GM19397 (cell line): ENCODE results near the gene UBA6.

Experiments used
- ATAC-seq: cut with Tn5 transposase; IDR thresholded peaks from one replicate; pipeline ENCODE4 v1.9.1; 2021; ENCODE audit warnings: mild to moderate bottlenecking, moderate library complexity; ENCODE audit not compliant: unreplicated experiment

Gene UBA6

DNA sequence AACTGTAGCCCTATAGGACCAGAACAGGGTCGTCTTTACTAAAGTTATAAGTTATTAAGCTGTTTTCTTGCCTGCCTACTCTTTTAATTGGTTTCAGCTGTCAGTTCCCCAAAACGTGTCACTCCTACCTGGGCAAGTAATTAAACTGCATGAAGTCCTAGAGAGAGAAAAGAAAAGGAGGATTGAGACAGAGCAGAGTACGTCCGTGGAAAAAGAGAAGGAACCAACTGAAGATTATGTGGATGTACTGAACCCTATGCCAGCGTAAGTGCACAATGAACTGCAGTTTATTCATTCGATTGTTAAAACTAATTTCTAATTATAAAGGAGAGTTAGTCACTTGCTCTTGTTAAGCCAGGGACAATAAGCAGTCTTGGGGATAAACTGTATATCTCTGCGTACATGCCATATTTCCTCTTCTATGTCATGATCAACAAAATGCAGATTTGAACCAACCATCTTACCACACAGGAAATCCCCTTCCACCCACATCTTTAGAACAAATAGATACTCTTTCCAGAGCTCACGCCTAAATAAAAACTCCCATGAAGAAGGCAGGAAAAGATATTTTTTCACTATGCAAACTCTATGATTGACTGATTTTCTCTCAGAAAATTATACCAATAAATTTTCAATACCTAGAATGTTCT is 119.6 kb downstream of the UBA6 start:
- peak; percentile 44 for ATAC-seq

DNA sequence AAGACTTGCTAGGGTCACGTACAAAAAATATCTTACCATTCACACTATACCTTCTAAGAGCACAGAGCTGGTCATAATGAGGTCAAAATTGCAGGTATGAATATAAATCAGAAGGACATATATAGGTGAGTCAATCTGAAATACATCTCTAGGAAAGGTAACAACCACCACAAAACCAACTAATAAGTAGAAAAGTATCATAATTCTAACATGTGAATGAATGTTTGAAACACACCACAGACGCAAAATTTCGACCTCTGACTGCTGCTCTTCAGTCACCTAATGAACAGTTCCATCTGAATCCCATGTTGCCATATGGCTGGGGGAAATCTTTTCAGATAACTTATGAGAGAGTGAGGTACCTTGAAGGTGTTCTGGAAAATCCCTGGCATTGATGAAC is 120.4 kb downstream of the UBA6 start:
- ATAC-seq, result peak; percentile 38

DNA sequence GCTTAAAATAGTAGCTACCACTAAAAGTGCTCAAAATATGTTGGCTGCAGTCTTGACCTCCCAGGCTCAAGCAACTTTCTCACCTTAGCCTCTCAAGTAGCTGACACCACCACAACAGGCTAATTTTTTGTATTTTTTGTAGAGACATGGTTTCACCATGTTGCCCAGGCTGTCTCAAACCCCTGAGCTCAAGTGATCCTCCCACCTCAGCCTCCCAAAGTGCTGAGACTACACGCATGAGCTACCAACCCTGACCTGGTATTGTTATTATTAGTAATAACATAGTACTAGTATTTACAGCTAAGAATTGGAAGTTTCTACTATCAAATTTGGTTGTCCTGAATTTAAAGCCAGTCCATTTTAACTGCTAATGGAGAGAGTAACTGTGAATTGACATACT is 124.4 kb downstream of the UBA6 start:
- no peak for ATAC-seq

DNA sequence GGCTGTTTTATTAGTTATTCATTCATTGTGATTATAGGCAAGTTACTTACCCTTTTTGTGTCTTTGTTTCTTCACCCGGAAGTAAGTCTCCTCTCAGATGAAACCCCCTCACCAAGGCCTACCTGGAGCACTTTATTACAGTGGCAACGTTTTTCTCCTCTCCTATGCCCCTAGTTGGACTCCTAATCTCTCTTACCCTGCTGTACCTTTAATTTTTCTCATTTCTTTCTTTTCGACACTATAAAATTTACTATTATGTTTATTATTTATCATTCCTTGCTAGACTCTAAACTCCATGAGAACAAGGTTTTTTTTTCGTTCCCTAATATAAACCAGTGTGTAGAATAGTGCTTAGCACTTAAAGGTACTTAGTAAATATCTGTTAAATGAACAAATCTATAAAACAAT is 124.9 kb downstream of the UBA6 start:
- no peak for ATAC-seq

DNA sequence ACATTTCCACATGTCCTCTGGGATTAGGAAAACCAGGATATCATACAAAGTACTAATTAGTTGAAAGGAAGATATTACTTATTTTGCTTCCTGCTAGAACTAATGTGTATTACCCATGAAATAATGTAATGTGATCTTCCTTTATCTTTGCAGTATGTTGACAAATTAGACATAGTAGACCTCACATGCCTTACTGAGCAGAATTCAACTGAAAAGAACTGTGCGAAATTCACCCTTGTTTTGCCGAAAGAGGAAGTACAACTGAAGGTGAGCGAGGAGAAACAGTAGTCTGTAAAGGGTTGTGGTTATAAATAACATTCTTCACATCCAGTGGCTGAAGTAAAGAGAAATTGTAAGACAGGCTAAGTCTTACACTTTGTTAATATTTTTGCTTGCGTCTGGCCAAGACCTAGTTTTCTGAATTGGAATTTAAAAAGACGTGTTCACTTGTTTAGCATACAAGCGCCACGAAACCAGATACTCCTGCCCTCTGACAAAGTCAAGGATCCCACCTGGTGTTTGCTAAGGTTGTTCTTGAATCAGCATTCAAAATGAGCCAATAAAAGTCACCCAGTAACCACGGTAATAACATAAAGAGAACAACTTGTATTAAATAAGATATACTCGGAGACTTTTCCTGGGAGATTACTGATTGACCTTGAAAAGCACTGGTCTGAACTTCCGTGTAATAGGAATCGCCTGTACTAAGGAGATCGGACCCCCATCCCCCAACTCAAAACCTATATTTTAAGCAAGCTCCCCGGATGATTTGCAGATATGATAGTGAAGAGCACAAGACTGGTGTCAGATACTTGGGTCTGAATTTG is 125.5 kb downstream of the UBA6 start:
- peak; percentile 94 for ATAC-seq

DNA sequence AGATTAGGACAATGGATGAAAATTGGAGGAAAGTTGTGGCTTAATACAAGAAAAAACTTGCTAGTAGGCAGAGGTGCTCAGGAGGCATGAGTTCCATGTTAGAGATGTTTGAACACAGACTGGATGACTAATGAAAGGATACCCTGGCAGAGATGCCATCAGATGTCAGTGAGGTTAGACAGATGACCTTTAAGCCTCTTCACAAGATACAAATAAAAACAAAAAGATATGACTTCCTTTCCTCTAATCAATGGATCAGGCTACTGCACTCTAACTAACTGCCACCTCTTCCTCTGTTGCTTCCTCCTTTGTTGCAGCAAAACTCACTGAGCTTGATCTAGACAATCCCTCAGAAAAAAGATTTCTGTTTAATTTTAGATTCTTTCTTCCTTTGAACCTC is 127.8 kb downstream of the UBA6 start:
- ATAC-seq, result no peak

DNA sequence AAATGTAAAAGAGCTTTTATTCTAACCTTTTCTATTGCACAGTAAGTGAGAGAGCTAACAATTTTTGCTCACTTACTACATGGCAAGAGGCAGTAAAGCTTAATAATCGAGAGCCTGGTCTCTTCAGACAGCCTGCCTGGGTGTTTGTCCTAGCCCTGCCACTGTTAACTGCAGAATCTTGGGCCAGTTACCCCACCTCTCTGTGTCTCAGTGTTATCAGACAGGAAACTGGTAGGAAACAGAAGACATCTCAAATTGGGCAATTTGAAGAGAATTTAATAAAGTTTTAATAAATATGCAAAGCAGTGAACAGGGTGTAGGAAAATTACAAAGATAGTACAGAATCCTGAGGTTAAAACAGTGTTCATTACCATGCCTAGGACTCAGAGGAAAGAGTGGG is 129.0 kb downstream of the UBA6 start:
- no peak for ATAC-seq

DNA sequence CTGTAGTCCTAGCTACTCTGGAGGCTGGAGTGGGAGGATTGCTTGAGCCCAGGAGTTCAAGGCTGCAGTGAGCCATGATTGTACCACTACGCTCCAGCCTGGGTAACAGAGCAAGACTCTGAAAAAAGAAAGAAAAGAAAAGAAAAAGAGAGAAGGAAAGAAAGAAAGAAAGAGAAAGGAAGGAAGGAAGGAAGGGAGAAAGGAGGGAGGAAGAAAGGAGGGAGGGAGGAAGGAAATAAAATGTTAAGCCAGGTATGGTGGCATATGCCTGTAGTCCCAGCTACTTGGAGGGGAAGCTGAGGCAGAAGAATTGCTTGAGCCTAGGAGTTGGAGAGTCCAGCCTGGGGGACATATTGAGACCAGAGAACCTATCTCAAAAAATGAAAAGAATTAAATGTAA is 130.4 kb downstream of the UBA6 start:
- no peak for ATAC-seq

DNA sequence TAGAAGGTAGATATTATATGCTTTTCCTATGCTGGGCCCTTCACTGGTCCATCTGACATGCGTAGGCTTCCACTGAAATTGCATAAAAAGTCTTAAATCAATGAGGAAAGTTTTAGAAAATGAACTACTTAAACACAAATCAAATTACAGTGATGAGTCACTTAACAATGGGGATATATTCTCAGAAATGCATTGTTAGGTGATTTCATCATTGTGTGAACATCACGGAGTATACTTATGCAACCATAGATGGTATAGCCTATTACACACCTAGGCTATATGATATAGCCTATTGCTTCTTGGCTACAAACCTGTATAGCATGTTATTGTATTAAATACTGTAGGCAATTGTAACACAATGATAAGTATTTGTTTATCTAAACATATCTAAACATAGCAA is 132.1 kb downstream of the UBA6 start:
- no peak for ATAC-seq

DNA sequence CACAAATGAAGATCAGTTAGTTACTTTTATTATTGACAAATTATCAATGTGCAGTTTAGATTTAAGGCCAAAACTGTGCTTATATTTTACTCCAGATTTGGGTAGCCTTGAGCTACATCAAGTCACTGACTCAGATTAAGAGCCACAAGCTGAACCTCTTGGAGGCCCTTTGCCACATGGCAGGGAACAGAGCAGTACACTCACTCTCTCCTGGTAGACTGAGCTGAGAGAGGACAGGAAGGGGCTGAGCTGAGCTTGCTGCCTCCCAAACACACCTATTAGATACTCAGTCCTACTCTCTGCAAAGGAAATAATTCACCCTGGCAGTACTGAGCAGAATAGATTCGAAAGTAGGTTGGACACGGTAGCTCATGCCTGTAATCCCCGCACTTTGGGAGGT is 134.6 kb downstream of the UBA6 start:
- ATAC-seq, result no peak

DNA sequence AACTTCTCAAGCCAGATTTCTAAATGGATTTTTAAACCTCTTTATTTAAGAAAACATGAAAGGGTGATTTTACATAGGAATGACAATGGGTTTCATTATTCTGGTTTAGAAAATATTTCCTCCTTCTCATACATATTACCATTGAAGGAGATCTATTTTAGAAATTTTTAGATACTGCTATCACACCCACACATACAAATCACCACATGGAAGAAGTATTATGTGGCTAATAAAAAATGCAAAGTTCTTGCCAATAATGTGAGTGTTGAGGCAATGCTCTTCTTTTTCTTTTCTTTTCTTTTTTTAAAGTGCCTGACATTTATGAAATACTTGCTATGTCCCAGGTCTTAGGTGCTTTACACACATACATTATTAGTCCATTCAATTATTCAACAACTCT is 135.7 kb downstream of the UBA6 start:
- ATAC-seq, result no peak
